ENCODE measurements around the gene PTPN5.
"Not testable (repeated sequence)": the region's sequence is repeated elsewhere in the genome, so short reads cannot be mapped to it uniquely, and the experiment has no call there.

The PTPN5 gene

GRCh38 chr11:18706330-18707243 is 85.0 kb downstream of the PTPN5 start:
- DNase-seq, result peak; percentile 41 to 45

DNA sequence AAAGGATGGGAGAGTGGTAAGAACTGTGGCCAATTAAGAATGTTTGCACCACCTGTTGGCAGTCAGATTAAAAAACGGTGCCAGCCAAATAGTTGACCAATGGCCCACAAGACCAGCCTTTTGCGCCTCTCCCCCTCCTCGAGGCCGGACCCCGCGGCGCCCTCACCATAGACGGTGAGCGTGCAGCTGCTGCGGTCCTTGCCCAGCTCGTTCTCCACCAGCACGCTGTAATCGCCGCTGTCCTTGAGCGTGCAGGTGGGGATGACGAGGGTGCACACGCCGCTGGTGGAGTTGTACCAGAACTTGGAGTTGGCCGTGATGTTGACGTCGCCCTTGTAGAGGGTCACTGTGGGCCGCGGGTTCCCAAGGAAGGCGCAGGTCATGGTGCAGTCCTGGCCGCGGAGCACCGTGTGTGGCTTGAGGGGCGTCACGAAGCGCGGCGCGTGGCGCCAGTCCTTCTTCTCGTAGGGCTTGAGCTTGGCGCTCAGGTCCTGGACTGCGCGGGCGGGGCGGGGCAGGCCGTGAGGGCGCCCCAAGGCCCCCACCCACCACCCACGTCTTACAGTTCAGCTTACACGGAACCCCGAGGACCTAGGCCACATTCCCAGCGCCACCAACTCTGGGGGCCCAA is 85.8 kb downstream of the PTPN5 start:
- DNase-seq, result peak; percentile 29 to 38

DNA sequence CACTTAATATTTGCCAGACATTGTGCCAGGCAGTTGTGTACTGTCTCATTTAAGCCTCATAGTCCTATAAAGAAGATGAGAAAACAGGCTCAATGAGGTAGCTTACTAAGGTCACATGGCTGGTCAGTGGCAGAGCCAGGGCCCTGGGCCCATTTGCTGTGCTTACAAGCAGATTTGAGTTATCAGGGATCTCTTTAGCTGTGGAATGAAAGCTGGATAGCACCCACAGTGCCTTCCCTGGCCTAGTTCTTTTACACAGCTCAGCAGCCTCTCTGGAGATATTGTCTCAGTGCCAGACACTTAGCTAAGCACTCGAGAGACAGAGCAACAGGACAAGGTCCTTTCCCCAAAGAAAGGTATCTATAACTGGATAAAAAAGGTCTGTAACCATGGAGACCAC is 86.9 kb downstream of the PTPN5 start:
- no peak for DNase-seq

DNA sequence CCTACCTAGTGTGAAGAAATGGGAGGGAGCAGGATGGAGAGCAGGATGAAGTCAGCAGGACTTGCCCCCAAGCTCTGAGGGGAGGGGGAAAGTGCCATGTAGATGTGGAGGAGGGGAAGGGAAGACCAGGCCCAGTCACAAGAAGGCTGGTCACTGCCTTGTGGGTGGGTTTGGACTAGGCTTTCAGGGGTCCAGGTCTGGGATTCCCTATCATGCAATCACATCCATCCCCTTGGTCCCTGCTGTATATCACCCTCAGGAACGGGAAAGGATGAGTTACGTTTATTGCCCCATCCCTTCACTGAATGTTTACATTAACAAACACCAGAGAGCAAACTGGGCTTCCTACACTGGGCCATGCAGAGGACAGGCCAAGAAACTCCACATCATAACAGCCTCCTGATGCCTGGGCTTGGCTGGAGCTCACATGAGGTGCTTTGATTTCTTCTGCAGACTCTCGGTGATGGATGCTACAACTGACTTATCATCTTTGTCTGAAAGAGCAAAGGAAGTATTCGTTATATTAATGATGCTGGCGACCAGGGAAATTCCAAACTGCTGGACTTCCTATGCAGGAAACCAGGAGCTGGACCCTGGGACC is 87.5 kb downstream of the PTPN5 start:
- no peak for DNase-seq

DNA sequence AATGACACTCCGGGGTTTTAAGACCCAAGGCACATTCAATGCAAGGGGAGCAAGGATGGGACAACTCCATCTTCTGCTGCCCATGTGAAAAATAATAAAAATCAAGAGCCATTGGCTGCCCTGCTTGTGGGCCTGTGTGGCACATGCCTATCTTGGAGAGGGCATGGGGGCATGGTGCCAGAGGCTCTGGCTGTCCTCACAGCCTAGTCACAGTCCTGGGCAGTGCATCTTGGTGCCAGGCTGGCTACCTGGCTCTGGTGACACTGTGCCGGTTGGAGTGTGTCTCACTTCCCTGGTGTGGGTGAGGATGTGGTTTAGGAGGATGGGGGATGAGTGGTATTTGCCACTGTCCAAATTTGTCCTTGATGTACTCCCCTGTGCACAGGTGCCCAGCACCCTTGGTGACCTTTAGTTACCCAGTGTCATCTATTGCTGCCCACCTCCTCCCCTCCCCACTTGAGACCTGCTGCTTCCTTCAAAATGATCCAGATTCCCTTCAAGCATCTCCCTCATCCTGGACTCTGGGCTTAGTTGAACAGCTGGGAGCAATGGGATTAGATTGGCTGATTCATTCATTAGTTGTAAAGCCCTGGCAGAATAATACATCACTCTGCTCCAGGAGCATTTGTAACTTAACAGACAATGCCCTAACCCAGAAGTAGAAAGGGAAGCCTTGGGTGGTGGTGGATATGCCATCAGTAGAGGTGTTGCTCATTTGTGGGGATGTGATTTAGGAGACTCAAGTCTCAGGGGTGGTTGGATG is 88.4 kb downstream of the PTPN5 start:
- DNase-seq, result no peak

- no peak for DNase-seq
Measured at GRCh38 chr11:18701614-18702216, 89.9 kb downstream of the PTPN5 start.

DNA sequence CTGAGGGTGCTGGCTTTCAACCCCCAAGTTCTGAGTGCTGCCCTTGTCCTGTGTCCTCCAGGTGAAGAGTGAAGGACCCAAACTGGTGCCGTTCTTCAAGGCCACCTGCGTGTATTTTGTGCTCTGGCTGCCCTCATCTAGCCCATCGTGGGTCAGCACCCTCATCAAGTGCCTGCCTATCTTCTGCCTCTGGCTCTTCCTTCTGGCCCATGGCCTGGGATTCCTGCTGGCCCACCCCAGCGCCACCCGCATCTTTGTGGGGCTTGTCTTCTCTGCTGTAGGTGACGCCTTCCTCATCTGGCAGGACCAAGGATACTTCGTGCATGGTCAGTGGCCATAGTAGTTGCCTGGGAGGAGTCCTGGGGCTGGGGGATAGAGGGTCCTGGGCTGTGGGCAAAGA is 90.7 kb downstream of the PTPN5 start:
- no peak for DNase-seq

- DNase-seq, result no peak
Measured at GRCh38 chr11:18700375-18700774, 91.2 kb downstream of the PTPN5 start.

- no peak for DNase-seq
Measured at GRCh38 chr11:18699848-18700261, 91.7 kb downstream of the PTPN5 start.

GRCh38 chr11:18699269-18699596 is 92.4 kb downstream of the PTPN5 start:
- no peak for DNase-seq

DNA sequence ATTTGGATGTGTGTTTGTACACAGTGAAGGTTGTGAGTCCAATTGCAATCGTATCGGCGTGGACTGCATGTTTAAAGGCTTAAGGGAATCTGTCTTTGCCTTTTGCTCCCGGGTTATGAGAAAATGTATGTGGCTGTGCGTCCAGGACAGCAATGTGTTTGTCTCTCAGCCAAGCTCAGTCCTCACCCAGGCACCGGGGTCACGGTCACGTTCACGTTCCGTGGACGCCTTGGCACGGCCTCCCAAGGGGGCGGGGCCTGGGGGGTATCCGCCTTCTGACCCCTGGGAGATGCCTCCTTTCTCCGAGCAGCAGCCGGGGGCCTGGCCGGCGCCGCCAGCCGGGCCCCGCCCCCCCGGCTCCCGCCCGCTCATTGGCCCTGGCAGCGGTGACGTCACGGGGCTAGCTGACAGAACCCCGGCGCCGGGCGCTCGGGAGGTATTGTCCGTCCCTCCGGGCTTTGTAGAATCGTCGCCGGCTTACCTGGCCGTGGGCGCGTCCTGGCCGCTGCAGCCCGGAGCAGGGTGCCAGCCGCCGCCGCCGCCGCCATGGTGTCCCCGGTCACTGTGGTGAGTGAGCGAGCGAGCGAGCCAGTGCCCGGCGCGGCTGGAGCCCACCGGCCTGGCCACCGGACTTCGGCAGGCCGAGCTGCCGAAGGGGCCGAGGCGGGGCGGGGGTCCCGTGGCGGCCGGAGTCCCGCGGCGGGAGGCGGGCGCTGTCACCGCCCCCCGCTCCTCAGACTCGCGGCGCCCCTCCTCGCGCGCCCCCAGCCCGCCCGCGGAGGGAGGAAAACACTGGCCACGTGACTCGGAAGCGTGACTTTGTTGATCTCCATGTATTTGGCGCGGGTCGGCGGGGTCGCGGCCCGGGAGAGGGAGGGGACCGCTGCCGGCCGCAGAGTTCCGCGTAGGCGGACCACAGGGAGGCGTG is 93.0 kb downstream of the PTPN5 start, which contains the start of gene TMEM86A:
Gene TMEM86A, plus strand, starts transcription at position 439 of the 928 bp plus-strand sequence. Its CDS starts 108 bp downstream, at position 547.
- DNase-seq, result peak; percentile 90 to 94

GRCh38 chr11:18697576-18697975 is 94.0 kb downstream of the PTPN5 start:
- DNase-seq, result no peak

DNA sequence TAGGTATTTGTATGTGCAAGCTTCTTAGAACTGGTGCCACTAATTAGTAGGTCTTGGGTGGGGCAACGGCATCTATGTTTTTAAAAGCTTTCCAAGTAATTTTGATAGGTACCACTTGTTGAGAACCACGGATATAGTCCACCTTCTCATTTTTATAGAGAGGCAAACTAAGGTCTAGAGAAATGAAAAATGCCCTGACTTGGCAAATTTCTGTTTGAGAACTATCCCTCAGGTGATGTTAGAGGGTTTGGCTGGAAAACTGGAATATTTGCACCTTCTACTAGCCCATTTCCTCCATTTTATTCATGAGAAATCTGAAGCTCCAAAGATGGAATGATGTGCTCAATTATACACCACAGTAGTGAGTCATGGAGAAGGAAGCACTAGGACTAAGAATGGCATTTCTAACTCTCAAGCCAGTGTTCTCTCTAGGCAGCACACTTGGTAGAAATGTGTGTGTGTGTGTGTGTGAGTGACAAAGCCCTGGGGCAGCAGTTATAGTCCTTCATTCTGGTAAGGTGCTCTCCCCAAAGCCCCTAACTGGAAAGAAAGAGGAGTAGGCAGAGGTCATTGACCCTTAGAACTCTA is 94.9 kb downstream of the PTPN5 start:
- DNase-seq, result no peak

- DNase-seq, result no peak
Measured at GRCh38 chr11:18692941-18693760, 98.4 kb downstream of the PTPN5 start.

GRCh38 chr11:18691467-18692140 is 100.0 kb downstream of the PTPN5 start:
- DNase-seq, result not testable (repeated sequence)

- DNase-seq, result no peak
Measured at GRCh38 chr11:18684267-18684666, 107.3 kb downstream of the PTPN5 start.

DNA sequence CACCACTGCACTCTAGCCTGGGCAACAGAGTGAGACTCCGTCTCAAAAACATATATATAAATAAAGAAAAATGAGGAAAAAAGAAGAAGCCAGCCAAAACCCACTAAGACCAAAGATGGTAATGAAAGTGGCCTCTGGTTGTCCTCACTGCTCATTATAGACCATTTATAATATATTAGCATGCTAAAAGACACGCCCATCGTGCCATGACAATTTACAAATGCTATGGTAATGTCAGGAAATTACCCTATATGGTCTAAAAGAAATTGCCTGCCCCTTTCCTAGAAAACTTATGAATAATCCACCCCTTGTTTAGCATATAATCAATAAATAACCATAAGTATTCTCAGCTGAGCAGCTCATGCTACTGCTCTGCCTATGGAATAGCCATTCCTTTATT is 109.1 kb downstream of the PTPN5 start:
- DNase-seq, result no peak

GRCh38 chr11:18681949-18682348 is 109.6 kb downstream of the PTPN5 start:
- not testable (repeated sequence) for DNase-seq
